ENCODE results near the gene TRIM52.

The TRIM52 gene

GRCh38 chr5:181265092-181265671 lies 4.2 kb upstream of the TRIM52 start:
- no peak overlapping the region for H3K9ac ChIP-seq (ENCODE audit: low read length)

GRCh38 chr5:181263633-181264032 lies 2.7 kb upstream of the TRIM52 start:
- Histone ChIP-seq H4K20me1 (ENCODE audit: insufficient read depth, low read length) (0 out of 2 replicates have a peak, but pooled peaks cover 6% of the 10 kb centered on the region), H3K4me1 (ENCODE audit: low read length) (peaks cover 18% of the 10 kb centered on the region), H3K79me2 (ENCODE audit: low read length) (peaks cover 43% of the 10 kb centered on the region), H3K4me3 (ENCODE audit: low read length) (no peak overlapping the region), H3K4me2 (ENCODE audit: low read length) (no peak overlapping the region), H3K9me3 (ENCODE audit: insufficient read depth, low read length) (no peaks in the 10 kb centered on the region), H2AFZ (ENCODE audit: low read depth, low read length) (no peak overlapping the region), H3K27ac (ENCODE audit: low read length) (no peak overlapping the region), H3K27me3 (ENCODE audit: low read depth, low read length) (no peaks in the 10 kb centered on the region), H3K36me3 (replicated peaks; ENCODE audit: low read depth, low read length) (peaks cover 8% of the 10 kb centered on the region), H3K9ac (ENCODE audit: low read length) (no peak overlapping the region)
- no peak for TF ChIP-seq EZH2phosphoT487 (IDR thresholded peaks at IDR 0.05; ENCODE audit: low read depth)
- TF ChIP-seq CTCF (IDR thresholded peaks at IDR 0.05; ENCODE audit: low read depth, low read length) = no peak

More at GRCh38 chr5:181265092-181265671, 4.2 kb upstream of the TRIM52 start:
- Histone ChIP-seq H3K27me3 (ENCODE audit: low read depth, low read length) (no peaks in the 10 kb centered on the region), H2AFZ (ENCODE audit: low read depth, low read length) (no peak overlapping the region), H3K4me3 (ENCODE audit: low read length) (no peak overlapping the region), H3K9me3 (ENCODE audit: insufficient read depth, low read length) (no peaks in the 10 kb centered on the region), H3K27ac (ENCODE audit: low read length) (no peak overlapping the region), H3K36me3 (replicated peaks; ENCODE audit: low read depth, low read length) (peaks cover 8% of the 10 kb centered on the region), H3K4me1 (ENCODE audit: low read length) (peaks cover 4% of the 10 kb centered on the region; the same call in 1 of the 2 replicates), H3K4me2 (ENCODE audit: low read length) (no peak overlapping the region), H3K79me2 (ENCODE audit: low read length) (peaks cover 28% of the 10 kb centered on the region), H4K20me1 (ENCODE audit: insufficient read depth, low read length) (no peaks in the 10 kb centered on the region)
- TF ChIP-seq CTCF (IDR thresholded peaks at IDR 0.05; ENCODE audit: low read depth, low read length) (no peak), EZH2phosphoT487 (IDR thresholded peaks at IDR 0.05; ENCODE audit: low read depth) (no peak)

- Histone ChIP-seq H3K4me1 (ENCODE audit: low read length) (peaks cover 21% of the 10 kb centered on the region), H3K4me3 (ENCODE audit: low read length) (peak overlapping the region; percentile 89), H3K4me2 (ENCODE audit: low read length) (peak overlapping the region; percentile 59), H3K27me3 (ENCODE audit: low read depth, low read length) (no peaks in the 10 kb centered on the region), H3K27ac (ENCODE audit: low read length) (peak overlapping the region; percentile 77), H4K20me1 (ENCODE audit: insufficient read depth, low read length) (0 out of 2 replicates have a peak, but pooled peaks cover 6% of the 10 kb centered on the region), H3K9ac (ENCODE audit: low read length) (peak overlapping the region; percentile 96), H2AFZ (ENCODE audit: low read depth, low read length) (peak overlapping the region; percentile 39), H3K79me2 (ENCODE audit: low read length) (peaks cover 64% of the 10 kb centered on the region), H3K9me3 (ENCODE audit: insufficient read depth, low read length) (no peaks in the 10 kb centered on the region), H3K36me3 (replicated peaks; ENCODE audit: low read depth, low read length) (peaks cover 19% of the 10 kb centered on the region)
- TF ChIP-seq EZH2phosphoT487 (IDR thresholded peaks at IDR 0.05; ENCODE audit: low read depth) (no peak), CTCF (IDR thresholded peaks at IDR 0.05; ENCODE audit: low read depth, low read length) (no peak)
Observed at GRCh38 chr5:181261320-181262049, 542 bp upstream of the TRIM52 start.

GRCh38 chr5:181259974-181260719 lies 796 bp downstream of the TRIM52 start:
- Histone ChIP-seq H2AFZ (ENCODE audit: low read depth, low read length) (no peak overlapping the region; the same call in 1 of the 2 replicates), H3K79me2 (ENCODE audit: low read length) (peaks cover 78% of the 10 kb centered on the region), H3K9ac (ENCODE audit: low read length) (peak overlapping the region; percentile 96), H4K20me1 (ENCODE audit: insufficient read depth, low read length) (peaks cover 15% of the 10 kb centered on the region; the same call in 1 of the 2 replicates), H3K4me2 (ENCODE audit: low read length) (peak overlapping the region; percentile 93), H3K9me3 (ENCODE audit: insufficient read depth, low read length) (no peaks in the 10 kb centered on the region), H3K27ac (ENCODE audit: low read length) (peak overlapping the region; percentile 77), H3K36me3 (replicated peaks; ENCODE audit: low read depth, low read length) (peaks cover 31% of the 10 kb centered on the region), H3K4me1 (ENCODE audit: low read length) (peaks cover 21% of the 10 kb centered on the region), H3K27me3 (ENCODE audit: low read depth, low read length) (no peaks in the 10 kb centered on the region), H3K4me3 (ENCODE audit: low read length) (peak overlapping the region; percentile 89)
- TF ChIP-seq CTCF (IDR thresholded peaks at IDR 0.05; ENCODE audit: low read depth, low read length) = no peak
- TF ChIP-seq EZH2phosphoT487 (IDR thresholded peaks at IDR 0.05; ENCODE audit: low read depth) = no peak
